Endothelial cell of hepatic sinusoid (primary cell): ENCODE results near the gene BLCAP.
"Not testable (repeated sequence)": the region's sequence is repeated elsewhere in the genome, so short reads cannot be mapped to it uniquely, and the experiment has no call there.

ENCODE experiments used
- in situ Hi-C: cut with HindIII; loops from 2 replicates; pipeline ENCODE4 v1.10.0; 2017; ENCODE audit warnings: low sequenced_read_pairs

BLCAP gene

GRCh38 chr20:37498066-37498665 lies 29.5 kb downstream of the BLCAP start:
- in situ Hi-C loops: no loop called here

- in situ Hi-C loops: no loop called here
Measured at GRCh38 chr20:37494796-37495195, 32.9 kb downstream of the BLCAP start.

GRCh38 chr20:37494301-37494700 lies 33.4 kb downstream of the BLCAP start:
- in situ Hi-C loops: no loop called here

- in situ Hi-C loops: no loop called here
Measured at GRCh38 chr20:37492945-37493344, 34.7 kb downstream of the BLCAP start.

DNA sequence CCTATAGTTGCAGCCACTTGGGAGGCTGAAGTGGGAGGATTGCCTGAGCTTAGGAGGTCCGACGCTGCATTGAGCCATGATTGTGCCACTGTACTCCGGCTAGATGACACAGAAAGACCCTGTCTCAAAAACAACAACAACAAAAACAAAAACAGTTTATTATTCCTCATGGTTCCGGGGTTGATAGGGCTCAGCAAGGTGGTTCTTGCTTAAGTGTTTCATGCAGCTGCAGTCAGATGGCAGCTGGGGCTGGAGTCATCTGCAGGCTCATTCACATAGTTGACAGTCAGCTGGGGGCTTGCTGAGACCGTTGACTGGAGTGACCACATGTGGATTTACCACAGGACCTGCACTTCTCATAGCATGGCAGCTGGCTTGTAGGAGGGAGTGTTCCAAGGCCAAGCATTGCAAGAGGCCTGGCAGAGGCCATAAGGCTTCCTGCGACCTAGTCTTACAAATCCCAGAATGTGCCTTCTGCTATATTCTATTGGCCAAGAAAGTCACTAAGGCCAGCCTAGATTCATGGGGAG lies 35.5 kb downstream of the BLCAP start:
- in situ Hi-C loops: no loop called here

GRCh38 chr20:37490663-37491350 lies 36.9 kb downstream of the BLCAP start:
- in situ Hi-C loops: no loop called here

- in situ Hi-C loops: not testable (repeated sequence)
Measured at GRCh38 chr20:37486209-37486608, 41.5 kb downstream of the BLCAP start.

- in situ Hi-C loops: no loop called here
Measured at GRCh38 chr20:37484331-37484730, 43.3 kb downstream of the BLCAP start.

- in situ Hi-C loops: no loop called here
Measured at GRCh38 chr20:37481610-37482009, 46.1 kb downstream of the BLCAP start.

DNA sequence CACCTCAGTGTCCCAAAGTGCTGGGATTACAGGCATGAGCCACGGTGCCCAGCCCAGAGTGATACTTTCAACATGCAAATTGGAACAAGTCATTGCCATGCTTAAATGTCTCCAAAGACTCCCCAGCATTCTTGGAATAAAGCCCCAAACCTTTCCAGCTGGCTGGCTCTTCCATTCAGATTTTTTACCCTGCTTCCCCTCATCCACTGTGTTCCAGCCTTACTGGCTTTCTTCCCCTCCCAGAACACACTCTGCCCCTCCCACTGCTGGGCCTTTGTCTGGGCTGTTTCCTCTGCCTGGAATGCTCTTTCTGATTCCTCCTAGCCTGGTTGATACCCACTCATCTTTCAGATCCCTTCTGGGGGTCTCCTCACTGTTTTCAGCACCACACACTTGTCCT lies 46.8 kb downstream of the BLCAP start:
- in situ Hi-C loops: no loop called here

DNA sequence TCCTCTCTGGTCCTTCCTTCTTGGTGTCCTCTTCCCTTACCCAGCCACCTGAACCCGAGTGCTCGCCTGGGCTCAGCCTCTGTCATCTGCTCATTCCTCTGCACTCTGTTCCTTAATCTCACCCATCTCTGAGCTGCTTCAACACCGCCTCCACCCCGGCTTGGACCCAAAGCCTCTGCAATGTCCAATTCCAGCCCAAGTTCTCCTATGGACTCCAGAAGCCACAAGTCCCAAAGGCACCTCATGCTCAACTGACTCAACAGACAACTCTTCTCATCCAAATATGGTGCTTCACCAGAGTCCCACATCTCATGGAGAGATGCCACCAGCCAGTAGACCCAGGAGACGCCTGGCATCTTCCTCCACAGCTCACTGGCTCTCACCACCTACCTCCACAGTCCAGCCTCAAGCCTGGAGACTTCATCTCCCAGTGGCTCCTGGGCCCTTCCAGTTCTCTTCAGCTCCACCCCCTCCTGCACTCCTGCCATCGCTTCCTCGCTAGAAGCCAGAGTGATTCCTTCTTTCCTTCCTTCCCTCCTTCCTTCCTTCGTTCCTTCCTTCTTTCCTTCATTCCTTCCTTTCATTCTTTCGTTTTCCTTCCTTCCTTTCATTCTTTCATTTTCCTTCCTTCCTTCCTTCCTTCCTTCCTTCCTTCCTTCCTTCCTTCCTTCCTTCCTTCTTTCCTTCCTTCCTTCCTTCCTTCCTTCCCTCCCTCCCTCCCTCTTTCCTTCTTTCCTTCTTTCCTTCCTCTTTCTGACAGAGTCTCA lies 47.6 kb downstream of the BLCAP start:
- in situ Hi-C loops: no loop called here

DNA sequence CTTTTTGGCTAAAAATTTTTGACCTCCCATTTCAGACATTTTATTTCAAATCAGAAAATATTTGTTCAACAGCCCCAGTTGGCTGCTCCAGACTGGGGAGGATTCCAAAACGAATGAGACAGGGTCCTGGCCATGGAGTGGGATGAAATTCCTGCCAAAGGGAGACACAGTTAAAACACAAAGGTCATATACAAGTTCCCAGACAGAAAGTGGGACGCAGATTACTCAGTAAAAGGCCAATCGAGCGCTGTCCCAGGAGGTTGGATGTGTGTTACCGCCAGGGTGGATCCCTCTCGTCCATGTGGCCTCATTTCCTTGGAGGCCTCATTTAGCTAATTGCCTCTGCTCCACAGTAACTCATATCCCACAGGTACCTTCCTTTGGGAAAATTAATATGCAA lies 48.4 kb downstream of the BLCAP start:
- in situ Hi-C loops: no loop called here

DNA sequence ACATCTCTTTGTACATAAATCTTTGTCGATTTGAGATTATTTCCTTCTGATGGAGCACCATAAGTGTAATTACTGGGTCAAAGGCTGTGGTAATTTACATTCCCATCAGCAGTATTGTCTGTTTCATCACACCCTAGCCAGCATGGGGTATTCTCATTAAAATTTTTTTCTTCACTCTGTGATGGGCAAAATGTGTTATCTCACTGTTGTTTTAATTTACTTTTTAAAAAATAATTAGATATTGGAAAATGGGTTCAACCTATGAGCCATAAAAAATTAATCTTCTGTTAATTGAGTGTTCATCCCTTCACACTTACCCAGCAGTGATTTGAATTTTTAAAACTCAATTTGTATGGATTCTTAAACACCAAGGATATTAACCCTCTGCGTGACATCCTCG lies 50.6 kb downstream of the BLCAP start:
- in situ Hi-C loops: no loop called here

- in situ Hi-C loops: no loop called here
Measured at GRCh38 chr20:37475252-37475651, 52.4 kb downstream of the BLCAP start.

DNA sequence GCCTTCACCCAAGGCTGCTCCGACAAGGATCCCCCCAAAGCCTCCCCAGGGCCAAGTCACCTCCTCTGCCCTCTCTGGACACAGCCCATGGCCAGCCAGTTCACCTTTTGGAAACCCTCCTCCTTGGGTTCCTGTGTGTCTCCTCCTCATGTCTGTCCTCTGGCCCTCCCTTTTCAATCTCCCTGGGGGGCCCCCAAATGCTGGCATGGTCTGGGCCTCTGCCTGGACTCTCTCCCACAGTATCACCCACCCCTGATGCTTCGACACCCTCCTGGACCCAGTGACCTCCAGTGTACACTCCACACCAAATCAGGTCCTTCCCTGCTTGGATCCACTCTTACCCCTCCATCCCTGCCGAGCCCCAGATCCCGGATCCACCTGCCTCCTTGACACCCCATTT lies 53.3 kb downstream of the BLCAP start:
- in situ Hi-C loops: no loop called here

GRCh38 chr20:37473249-37474000 lies 54.3 kb downstream of the BLCAP start:
- in situ Hi-C loops: no loop called here

DNA sequence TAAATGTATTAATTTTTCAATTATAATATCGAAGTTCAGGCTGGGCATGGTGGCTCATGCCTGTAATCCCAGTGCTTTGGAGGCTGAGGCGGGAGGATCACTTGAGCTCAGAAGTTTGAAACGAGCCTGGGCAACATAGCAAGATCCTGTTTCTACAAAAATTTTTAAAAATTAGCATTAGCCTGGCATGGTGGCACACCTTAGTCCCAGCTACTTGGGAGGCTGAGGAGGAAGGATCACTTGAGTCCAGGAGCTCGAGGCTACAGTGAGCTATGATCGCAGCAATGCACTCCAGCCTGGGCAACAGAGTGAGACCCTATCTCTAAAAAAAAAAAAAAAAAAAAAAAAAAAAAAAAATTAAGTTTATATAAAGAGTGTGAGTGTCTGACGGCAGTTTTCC lies 55.2 kb downstream of the BLCAP start:
- in situ Hi-C loops: not testable (repeated sequence)

GRCh38 chr20:37471741-37472235 lies 55.9 kb downstream of the BLCAP start:
- in situ Hi-C loops: no loop called here

DNA sequence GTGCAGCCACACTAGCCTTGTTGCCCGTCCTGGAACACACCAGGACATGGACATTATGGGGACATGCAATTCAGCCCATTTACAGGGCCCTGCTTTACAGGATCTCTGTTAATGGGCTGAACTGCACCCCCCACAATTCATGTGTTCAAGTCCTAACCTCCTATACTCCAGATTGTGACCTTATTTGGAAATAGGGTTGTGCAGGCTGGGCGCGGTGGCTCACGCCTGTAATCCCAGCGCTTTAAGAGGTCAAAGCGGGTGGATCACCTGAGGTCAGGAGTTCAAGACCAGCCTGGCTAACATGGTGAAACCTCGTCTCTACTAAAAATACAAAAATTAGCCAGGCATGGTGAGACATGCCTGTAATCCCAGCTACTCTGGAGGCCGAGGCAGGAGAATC lies 57.5 kb downstream of the BLCAP start:
- in situ Hi-C loops: not testable (repeated sequence)

DNA sequence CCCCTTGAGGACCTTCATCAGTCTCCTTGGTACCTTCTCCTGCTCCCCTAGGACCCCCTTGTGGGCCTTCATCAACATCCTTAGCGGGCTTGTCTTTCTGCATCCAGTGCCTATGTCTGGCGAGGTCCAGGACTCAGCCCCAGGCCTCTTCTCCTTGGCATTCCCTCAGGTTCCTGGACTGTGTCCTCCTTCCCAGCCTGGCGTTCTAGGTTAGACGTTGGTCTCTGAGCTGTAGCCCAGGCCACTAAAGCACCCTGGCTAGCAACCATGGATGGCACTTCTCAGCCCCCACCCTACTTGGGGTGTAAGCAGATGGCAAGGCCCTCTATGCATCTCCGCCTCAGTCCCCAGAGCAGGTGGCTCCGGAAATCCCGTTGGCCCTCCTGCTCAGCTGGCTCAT lies 58.1 kb downstream of the BLCAP start:
- in situ Hi-C loops: loop anchor here (5.0 kb wide), 1 partner anchor 72 kb away; no protein-coding TSS in a partner anchor

DNA sequence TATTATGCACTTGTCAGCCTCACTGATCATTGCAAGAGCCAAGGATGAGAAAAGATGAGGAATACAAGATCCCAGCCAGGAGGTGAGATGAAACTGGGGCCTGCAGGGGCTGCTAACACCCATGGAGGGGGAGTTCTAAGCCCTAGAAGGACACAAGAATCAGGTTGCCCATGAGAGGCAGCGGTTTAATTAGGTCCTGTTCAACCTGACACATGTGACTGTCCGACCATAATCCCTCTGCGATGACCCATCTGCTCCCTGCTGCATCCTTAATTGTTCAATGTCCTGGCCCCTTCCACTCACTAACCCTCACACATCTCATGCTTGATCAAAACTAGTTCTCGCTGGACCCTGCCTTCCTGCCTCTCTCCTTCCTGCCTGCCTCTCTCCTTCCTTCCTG lies 58.8 kb downstream of the BLCAP start:
- in situ Hi-C loops: loop anchor here (5.0 kb wide), 1 partner anchor 72 kb away; no protein-coding TSS in a partner anchor
